ENCODE results near the gene RPS2. TPM values are rescaled to one million over a fixed set of nuclear protein-coding genes. Genes with fewer than 3 reads are reported as not detected.

RPS2 gene
- total and polyA plus RNA-seq, 2 of the 8 experiments (the other 6 are each of a cell fraction or from before 2014, with no cell fraction given) = 4,042 to 16,783 TPM

- no peak for TF ChIP-seq ASH2L (IDR thresholded peaks at IDR 0.05; ENCODE audit: low read length)
- TF ChIP-seq MAFK (IDR thresholded peaks at IDR 0.05; ENCODE audit: low read depth, low read length) = no peak
- no peak for TF ChIP-seq CHD1 (IDR thresholded peaks at IDR 0.05; ENCODE audit: low read depth, low read length)
- TF ChIP-seq, protein P1, sequence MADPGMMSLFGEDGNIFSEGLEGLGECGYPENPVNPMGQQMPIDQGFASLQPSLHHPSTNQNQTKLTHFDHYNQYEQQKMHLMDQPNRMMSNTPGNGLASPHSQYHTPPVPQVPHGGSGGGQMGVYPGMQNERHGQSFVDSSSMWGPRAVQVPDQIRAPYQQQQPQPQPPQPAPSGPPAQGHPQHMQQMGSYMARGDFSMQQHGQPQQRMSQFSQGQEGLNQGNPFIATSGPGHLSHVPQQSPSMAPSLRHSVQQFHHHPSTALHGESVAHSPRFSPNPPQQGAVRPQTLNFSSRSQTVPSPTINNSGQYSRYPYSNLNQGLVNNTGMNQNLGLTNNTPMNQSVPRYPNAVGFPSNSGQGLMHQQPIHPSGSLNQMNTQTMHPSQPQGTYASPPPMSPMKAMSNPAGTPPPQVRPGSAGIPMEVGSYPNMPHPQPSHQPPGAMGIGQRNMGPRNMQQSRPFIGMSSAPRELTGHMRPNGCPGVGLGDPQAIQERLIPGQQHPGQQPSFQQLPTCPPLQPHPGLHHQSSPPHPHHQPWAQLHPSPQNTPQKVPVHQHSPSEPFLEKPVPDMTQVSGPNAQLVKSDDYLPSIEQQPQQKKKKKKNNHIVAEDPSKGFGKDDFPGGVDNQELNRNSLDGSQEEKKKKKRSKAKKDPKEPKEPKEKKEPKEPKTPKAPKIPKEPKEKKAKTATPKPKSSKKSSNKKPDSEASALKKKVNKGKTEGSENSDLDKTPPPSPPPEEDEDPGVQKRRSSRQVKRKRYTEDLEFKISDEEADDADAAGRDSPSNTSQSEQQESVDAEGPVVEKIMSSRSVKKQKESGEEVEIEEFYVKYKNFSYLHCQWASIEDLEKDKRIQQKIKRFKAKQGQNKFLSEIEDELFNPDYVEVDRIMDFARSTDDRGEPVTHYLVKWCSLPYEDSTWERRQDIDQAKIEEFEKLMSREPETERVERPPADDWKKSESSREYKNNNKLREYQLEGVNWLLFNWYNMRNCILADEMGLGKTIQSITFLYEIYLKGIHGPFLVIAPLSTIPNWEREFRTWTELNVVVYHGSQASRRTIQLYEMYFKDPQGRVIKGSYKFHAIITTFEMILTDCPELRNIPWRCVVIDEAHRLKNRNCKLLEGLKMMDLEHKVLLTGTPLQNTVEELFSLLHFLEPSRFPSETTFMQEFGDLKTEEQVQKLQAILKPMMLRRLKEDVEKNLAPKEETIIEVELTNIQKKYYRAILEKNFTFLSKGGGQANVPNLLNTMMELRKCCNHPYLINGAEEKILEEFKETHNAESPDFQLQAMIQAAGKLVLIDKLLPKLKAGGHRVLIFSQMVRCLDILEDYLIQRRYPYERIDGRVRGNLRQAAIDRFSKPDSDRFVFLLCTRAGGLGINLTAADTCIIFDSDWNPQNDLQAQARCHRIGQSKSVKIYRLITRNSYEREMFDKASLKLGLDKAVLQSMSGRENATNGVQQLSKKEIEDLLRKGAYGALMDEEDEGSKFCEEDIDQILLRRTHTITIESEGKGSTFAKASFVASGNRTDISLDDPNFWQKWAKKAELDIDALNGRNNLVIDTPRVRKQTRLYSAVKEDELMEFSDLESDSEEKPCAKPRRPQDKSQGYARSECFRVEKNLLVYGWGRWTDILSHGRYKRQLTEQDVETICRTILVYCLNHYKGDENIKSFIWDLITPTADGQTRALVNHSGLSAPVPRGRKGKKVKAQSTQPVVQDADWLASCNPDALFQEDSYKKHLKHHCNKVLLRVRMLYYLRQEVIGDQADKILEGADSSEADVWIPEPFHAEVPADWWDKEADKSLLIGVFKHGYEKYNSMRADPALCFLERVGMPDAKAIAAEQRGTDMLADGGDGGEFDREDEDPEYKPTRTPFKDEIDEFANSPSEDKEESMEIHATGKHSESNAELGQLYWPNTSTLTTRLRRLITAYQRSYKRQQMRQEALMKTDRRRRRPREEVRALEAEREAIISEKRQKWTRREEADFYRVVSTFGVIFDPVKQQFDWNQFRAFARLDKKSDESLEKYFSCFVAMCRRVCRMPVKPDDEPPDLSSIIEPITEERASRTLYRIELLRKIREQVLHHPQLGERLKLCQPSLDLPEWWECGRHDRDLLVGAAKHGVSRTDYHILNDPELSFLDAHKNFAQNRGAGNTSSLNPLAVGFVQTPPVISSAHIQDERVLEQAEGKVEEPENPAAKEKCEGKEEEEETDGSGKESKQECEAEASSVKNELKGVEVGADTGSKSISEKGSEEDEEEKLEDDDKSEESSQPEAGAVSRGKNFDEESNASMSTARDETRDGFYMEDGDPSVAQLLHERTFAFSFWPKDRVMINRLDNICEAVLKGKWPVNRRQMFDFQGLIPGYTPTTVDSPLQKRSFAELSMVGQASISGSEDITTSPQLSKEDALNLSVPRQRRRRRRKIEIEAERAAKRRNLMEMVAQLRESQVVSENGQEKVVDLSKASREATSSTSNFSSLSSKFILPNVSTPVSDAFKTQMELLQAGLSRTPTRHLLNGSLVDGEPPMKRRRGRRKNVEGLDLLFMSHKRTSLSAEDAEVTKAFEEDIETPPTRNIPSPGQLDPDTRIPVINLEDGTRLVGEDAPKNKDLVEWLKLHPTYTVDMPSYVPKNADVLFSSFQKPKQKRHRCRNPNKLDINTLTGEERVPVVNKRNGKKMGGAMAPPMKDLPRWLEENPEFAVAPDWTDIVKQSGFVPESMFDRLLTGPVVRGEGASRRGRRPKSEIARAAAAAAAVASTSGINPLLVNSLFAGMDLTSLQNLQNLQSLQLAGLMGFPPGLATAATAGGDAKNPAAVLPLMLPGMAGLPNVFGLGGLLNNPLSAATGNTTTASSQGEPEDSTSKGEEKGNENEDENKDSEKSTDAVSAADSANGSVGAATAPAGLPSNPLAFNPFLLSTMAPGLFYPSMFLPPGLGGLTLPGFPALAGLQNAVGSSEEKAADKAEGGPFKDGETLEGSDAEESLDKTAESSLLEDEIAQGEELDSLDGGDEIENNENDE (IDR thresholded peaks at IDR 0.05; ENCODE audit: insufficient replicate concordance, low read length) = no peak
- no peak for TF ChIP-seq CBX8 (IDR thresholded peaks at IDR 0.05; ENCODE audit: borderline replicate concordance, low read depth, low read length)
These were observed 34.3 kb downstream of the RPS2 start (continued) for GRCh38 chr16:1930338-1930720.

All from H1 (cell line).